MV-4-11 (cell line): ENCODE data around the gene ASB13.

Source experiments
- DNase-seq: peaks from one replicate; lab custom pipeline; 2025; lab: John Stamatoyannopoulos, UW

ASB13 gene

GRCh38 chr10:5589011-5589660 is 77.3 kb downstream of the ASB13 start:
- DNase-seq, result peak; percentile 30
